IMR-90 (cell line): ENCODE measurements around the gene HDAC8. TPM values are rescaled to one million over a fixed set of nuclear protein-coding genes. Genes with fewer than 3 reads are reported as not detected.

Source experiments
- ATAC-seq: fragments of 200-7000 bp; cut with Tn5 transposase; 2 replicates; pipeline ENCODE4 v1.9.1; 2020; ENCODE audit warnings: low read depth, mild to moderate bottlenecking, moderate library complexity
- BruUV-seq: library from RNA; stranded (reverse); fragments of 400-500 nt; replicated peaks from 2 replicates; lab custom pipeline; 2021; lab: Mats Ljungman, UMichigan
- CTCF ChIA-PET: fragments of 300-600 bp; formaldehyde crosslinking; extraction: SDS; loops from one replicate; lab custom pipeline; 2021; ENCODE audit warnings: antibody characterized with exemption; lab: Yijun Ruan, JAX
- POLR2A ChIA-PET: fragments of 300-600 bp; sonication (Branson Sonifier 250); formaldehyde crosslinking; loops from one replicate; lab custom pipeline; 2022; ENCODE audit warnings: antibody characterized with exemption; ENCODE audit not compliant: unreplicated experiment; lab: Charles Lee
- DNase-seq: peaks from one replicate; pipeline ENCODE4 v3.0.0; 2013
- H2AFZ ChIP-seq: replicated peaks from 2 replicates; pipeline ENCODE3; 2013; ENCODE audit warnings: low read length, mild to moderate bottlenecking; ENCODE audit not compliant: poor library complexity
- H2AK5ac ChIP-seq: 2 replicates; pipeline ENCODE4 v1.6.1; 2013; ENCODE audit warnings: low read depth, low read length, inconsistent platforms
- H2AK9ac ChIP-seq: replicated peaks from 2 replicates; pipeline ENCODE3; 2013; ENCODE audit warnings: mild to moderate bottlenecking, low read depth, low read length, moderate library complexity; ENCODE audit not compliant: poor library complexity
- H2BK120ac ChIP-seq: 2 replicates; pipeline ENCODE4 v1.6.1; 2013; ENCODE audit warnings: low read depth, low read length, inconsistent platforms
- H2BK15ac ChIP-seq: 3 replicates; pipeline ENCODE4 v1.6.1; 2013; ENCODE audit warnings: low read depth, low read length, inconsistent platforms
- H2BK20ac ChIP-seq: 2 replicates; pipeline ENCODE4 v1.6.1; 2013; ENCODE audit warnings: low read depth, mild to moderate bottlenecking, inconsistent platforms, low read length, moderate library complexity
- H2BK5ac ChIP-seq: 2 replicates; pipeline ENCODE4 v1.6.1; 2013; ENCODE audit warnings: mild to moderate bottlenecking, low read depth, low read length, inconsistent platforms; ENCODE audit not compliant: poor library complexity, severe bottlenecking
- H3K14ac ChIP-seq: replicated peaks from 2 replicates; pipeline ENCODE4 v1.6.1; 2013; ENCODE audit warnings: low read depth, low read length, inconsistent platforms
- H3K18ac ChIP-seq: 2 replicates; pipeline ENCODE4 v1.6.1; 2013; ENCODE audit warnings: low read depth, low read length, control low read depth
- H3K23ac ChIP-seq: 2 replicates; pipeline ENCODE4 v1.6.1; 2013; ENCODE audit warnings: low read depth, low read length, inconsistent platforms
- H3K27ac ChIP-seq: 2 replicates; pipeline ENCODE4 v1.5.1; 2013; ENCODE audit warnings: mild to moderate bottlenecking, control low read depth, low read length; ENCODE audit not compliant: insufficient read depth
- H3K27me3 ChIP-seq: 2 replicates; pipeline ENCODE4 v1.6.1; 2013; ENCODE audit warnings: low read length; ENCODE audit not compliant: control insufficient read depth, insufficient read depth
- H3K36me3 ChIP-seq: 2 replicates; pipeline ENCODE4 v1.6.1; 2013; ENCODE audit warnings: low read length, mixed read lengths; ENCODE audit not compliant: control insufficient read depth, insufficient read depth
- H3K4ac ChIP-seq: 2 replicates; pipeline ENCODE4 v1.6.1; 2013; ENCODE audit warnings: low read depth, low read length, inconsistent platforms
- H3K4me1 ChIP-seq: 2 replicates; pipeline ENCODE4 v1.6.1; 2013; ENCODE audit warnings: low read length, mixed read lengths; ENCODE audit not compliant: control insufficient read depth, insufficient read depth
- H3K4me2 ChIP-seq: 2 replicates; pipeline ENCODE4 v1.6.1; 2013; ENCODE audit warnings: low read depth, mild to moderate bottlenecking, control low read depth, low read length, moderate library complexity
- H3K4me3 ChIP-seq: 2 replicates; pipeline ENCODE4 v1.5.1; 2013; ENCODE audit warnings: low read depth, mild to moderate bottlenecking, control low read depth, low read length, moderate library complexity; ENCODE audit not compliant: insufficient read depth
- H3K56ac ChIP-seq: 2 replicates; pipeline ENCODE4 v1.6.1; 2013; ENCODE audit warnings: low read length, inconsistent platforms; ENCODE audit not compliant: insufficient read depth; ENCODE audit errors: extremely low read depth
- H3K79me1 ChIP-seq, 2 experiments: 2 replicates each; pipeline ENCODE4 v1.6.1; 2013; ENCODE audit warnings: low read length in 2 of 2, inconsistent platforms in 1 of 2, low read depth in 1 of 2
- H3K9ac ChIP-seq: 2 replicates; pipeline ENCODE4 v1.6.1; 2013; ENCODE audit warnings: low read depth, low read length, control low read depth
- H3K9me1 ChIP-seq: 2 replicates; pipeline ENCODE4 v1.6.1; 2013; ENCODE audit warnings: low read length, inconsistent platforms; ENCODE audit not compliant: insufficient read depth
- H3K9me3 ChIP-seq: 2 replicates; pipeline ENCODE4 v1.6.1; 2013; ENCODE audit warnings: low read length; ENCODE audit not compliant: control insufficient read depth, insufficient read depth
- H4K20me1 ChIP-seq: 2 replicates; pipeline ENCODE4 v1.6.1; 2013; ENCODE audit warnings: low read length, inconsistent platforms; ENCODE audit not compliant: insufficient read depth
- H4K5ac ChIP-seq: 2 replicates; pipeline ENCODE4 v1.6.1; 2013; ENCODE audit warnings: mild to moderate bottlenecking, low read depth, low read length, control low read depth
- H4K8ac ChIP-seq, 2 experiments: 2 replicates each; pipeline ENCODE4 v1.6.1; 2013; ENCODE audit warnings: low read depth in 2 of 2, low read length in 2 of 2, control low read depth in 1 of 2, inconsistent platforms in 1 of 2
- H4K91ac ChIP-seq: 2 replicates; pipeline ENCODE4 v1.6.1; 2013; ENCODE audit warnings: low read depth, low read length, inconsistent platforms; ENCODE audit not compliant: insufficient read depth
- FOS ChIP-seq: fragments of 150-350 bp; IDR thresholded peaks from 2 replicates; pipeline ENCODE4 v1.6.1; 2016; ENCODE audit warnings: low read depth, low read length
- POLR2A ChIP-seq: IDR thresholded peaks from 2 replicates; pipeline ENCODE4 v1.6.1; 2012; ENCODE audit warnings: mild to moderate bottlenecking, low read depth, low read length
- RAD21 ChIP-seq: IDR thresholded peaks from 2 replicates; pipeline ENCODE4 v1.6.1; 2012; ENCODE audit warnings: low read length, improper control_type of control experiment
- RCOR1 ChIP-seq: IDR thresholded peaks from 2 replicates; pipeline ENCODE4 v1.6.1; 2012; ENCODE audit warnings: mild to moderate bottlenecking, low read length, improper control_type of control experiment; ENCODE audit not compliant: insufficient replicate concordance
- RFX5 ChIP-seq: IDR thresholded peaks from 2 replicates; pipeline ENCODE4 v1.8.0; 2012; ENCODE audit warnings: low read depth, mild to moderate bottlenecking, low read length, moderate library complexity
- WGBS, 2 experiments: methylation state at CpG; one replicate each; pipeline versions ENCODE4 v1.1.5 to v1.1.7; 2013; ENCODE audit warnings: missing lambda C conversion rate in 2 of 2; ENCODE audit not compliant: insufficient read length in 1 of 2; ENCODE audit errors: extremely low coverage in 2 of 2; 5-methylcytosine and 5-hydroxymethylcytosine counted together
- dilution Hi-C: fragments of 300-500 bp; cut with HindIII; formaldehyde crosslinking; loops from one replicate; pipeline ENCODE4 v1.14.3; 2018; ENCODE audit warnings: low sequenced_read_pairs; ENCODE audit not compliant: unreplicated experiment
- in situ Hi-C: fragments of 300-500 bp; cut with MboI; formaldehyde crosslinking; loops from 3 replicates; pipeline ENCODE4 v1.14.3; 2019; ENCODE audit warnings: low sequenced_read_pairs, inconsistent platforms, mixed read lengths
- intact Hi-C: fragments of 100-400 bp; cut with micrococcal nuclease; formaldehyde crosslinking; loops from 2 replicates; pipeline ENCODE4 v1.10.0; 2022
- polyA plus RNA-seq, 3 experiments: library from polyadenylated mRNA; depleted of rRNA; stranded (reverse); fragments of >200 nt; gene quantifications; 2 replicates each; pipeline ENCODE4 v1.2.3, GENCODE V29; 2012; ENCODE audit warnings: low replicate concordance in 1 of 3
- total RNA-seq: library from RNA; depleted of rRNA; stranded (reverse); fragments of >200 nt; gene quantifications from 2 replicates; pipeline ENCODE4 v1.2.3, GENCODE V29; 2012
- TF ChIP-seq, protein P1 (sequence below): fragments of 150-350 bp; IDR thresholded peaks from 2 replicates; pipeline ENCODE4 v1.6.1; 2016; ENCODE audit warnings: low read depth, mild to moderate bottlenecking, low read length, moderate library complexity, borderline replicate concordance

HDAC8 gene
- total and polyA plus RNA-seq, 2 of the 4 experiments (the other 2 are of a cell fraction): 16.1 to 28.5 TPM

DNA sequence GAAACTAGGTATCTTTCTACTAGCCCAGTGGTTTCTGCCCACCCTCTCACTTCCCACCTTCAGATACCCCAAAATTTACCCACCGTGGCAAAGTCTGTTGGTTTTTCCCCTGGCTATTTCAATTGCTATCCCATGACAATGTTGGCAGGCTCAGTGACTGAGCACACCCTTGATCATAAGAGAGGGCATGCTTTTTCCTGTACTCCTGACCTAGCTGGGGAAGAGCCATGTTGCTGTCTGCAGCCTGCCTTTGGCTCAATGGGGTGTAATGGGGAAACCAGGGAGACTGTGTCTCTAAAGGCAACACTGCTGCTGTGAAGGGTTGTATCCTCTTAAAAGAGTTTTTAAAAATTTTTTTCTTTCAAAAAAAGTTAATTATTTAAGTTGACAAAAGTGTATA lies 176.5 kb downstream of the HDAC8 start:
- Histone ChIP-seq H3K56ac (no peak overlapping the region), H3K18ac (no peak overlapping the region), H2AK9ac (no peak overlapping the region), H2AK5ac (no peak overlapping the region), H3K27ac (no peak overlapping the region), H3K9me1 (no peaks in the 10 kb centered on the region), H3K79me1 (no peaks in the 10 kb centered on the region), H4K5ac (no peak overlapping the region), H3K36me3 (no peaks in the 10 kb centered on the region), H3K4ac (no peak overlapping the region), H2BK20ac (no peak overlapping the region), H4K20me1 (no peaks in the 10 kb centered on the region), H3K4me3 (no peak overlapping the region), H3K4me1 (no peaks in the 10 kb centered on the region; the same call in 1 of the 2 replicates), H2BK15ac (no peak overlapping the region), H2BK5ac (no peak overlapping the region), H2BK120ac (no peak overlapping the region), H4K8ac (no peak overlapping the region), H3K9ac (no peak overlapping the region), H3K14ac (no peak overlapping the region), H3K9me3 (no peaks in the 10 kb centered on the region), H3K27me3 (peaks cover 12% of the 10 kb centered on the region), H2AFZ (no peak overlapping the region), H4K91ac (no peak overlapping the region), H3K4me2 (no peak overlapping the region), H3K23ac (no peak overlapping the region)
- DNase-seq: no peak
- ATAC-seq: no peak
- in situ Hi-C loops (no loop called here), intact Hi-C loops (no loop called here), dilution Hi-C loops (no loop called here)
- ChIA-PET CTCF (no interaction called here), POLR2A (no interaction called here)
- no TSS peak for BruUV-seq
- no peak for TF ChIP-seq POLR2A
- no peak for TF ChIP-seq RCOR1
- no peak for TF ChIP-seq FOS
- TF ChIP-seq, protein P1, sequence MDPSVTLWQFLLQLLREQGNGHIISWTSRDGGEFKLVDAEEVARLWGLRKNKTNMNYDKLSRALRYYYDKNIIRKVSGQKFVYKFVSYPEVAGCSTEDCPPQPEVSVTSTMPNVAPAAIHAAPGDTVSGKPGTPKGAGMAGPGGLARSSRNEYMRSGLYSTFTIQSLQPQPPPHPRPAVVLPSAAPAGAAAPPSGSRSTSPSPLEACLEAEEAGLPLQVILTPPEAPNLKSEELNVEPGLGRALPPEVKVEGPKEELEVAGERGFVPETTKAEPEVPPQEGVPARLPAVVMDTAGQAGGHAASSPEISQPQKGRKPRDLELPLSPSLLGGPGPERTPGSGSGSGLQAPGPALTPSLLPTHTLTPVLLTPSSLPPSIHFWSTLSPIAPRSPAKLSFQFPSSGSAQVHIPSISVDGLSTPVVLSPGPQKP: no peak
- no peak for TF ChIP-seq RAD21
- no peak for TF ChIP-seq RFX5
- 75% methylated on average over 1 of the region's 1 CpG; no CpG with 5 or more reads in 1 of the 2 experiments for WGBS, 2 experiments
